GM18519 (cell line): ENCODE data around the gene SNX20.

Experiments
- ATAC-seq: cut with Tn5 transposase; IDR thresholded peaks from one replicate; pipeline ENCODE4 v1.9.1; 2021; ENCODE audit warnings: mild to moderate bottlenecking, moderate library complexity; ENCODE audit not compliant: unreplicated experiment, low FRiP score

The SNX20 gene

GRCh38 chr16:50665128-50665878, 15.8 kb downstream of the SNX20 start:
- ATAC-seq, result no peak

GRCh38 chr16:50664270-50664669, 16.8 kb downstream of the SNX20 start:
- no peak for ATAC-seq

- ATAC-seq, result no peak
These were observed 18.7 kb downstream of the SNX20 start for GRCh38 chr16:50662306-50662940.

- no peak for ATAC-seq
These were observed 21.3 kb downstream of the SNX20 start for GRCh38 chr16:50659806-50660205.

- ATAC-seq, result no peak
These were observed 23.9 kb downstream of the SNX20 start for GRCh38 chr16:50657241-50657640.

- no peak for ATAC-seq
These were observed 25.5 kb downstream of the SNX20 start for GRCh38 chr16:50655558-50656055.

- no peak for ATAC-seq
These were observed 27.2 kb downstream of the SNX20 start for GRCh38 chr16:50653633-50654519.

- no peak for ATAC-seq
These were observed 28.2 kb downstream of the SNX20 start for GRCh38 chr16:50652836-50653425.

GRCh38 chr16:50651835-50652438, 29.2 kb downstream of the SNX20 start:
- no peak for ATAC-seq

GRCh38 chr16:50646345-50646744, 34.8 kb downstream of the SNX20 start:
- no peak for ATAC-seq

GRCh38 chr16:50645563-50646220, 35.4 kb downstream of the SNX20 start:
- ATAC-seq, result no peak

- ATAC-seq, result no peak
These were observed 36.4 kb downstream of the SNX20 start for GRCh38 chr16:50644729-50645128.

GRCh38 chr16:50644245-50644644, 36.9 kb downstream of the SNX20 start:
- ATAC-seq, result no peak

GRCh38 chr16:50643192-50643591, 37.9 kb downstream of the SNX20 start:
- ATAC-seq, result no peak

GRCh38 chr16:50642349-50642748, 38.8 kb downstream of the SNX20 start:
- ATAC-seq, result no peak

GRCh38 chr16:50641818-50642187, 39.3 kb downstream of the SNX20 start:
- ATAC-seq, result no peak

- ATAC-seq, result no peak
These were observed 39.9 kb downstream of the SNX20 start for GRCh38 chr16:50640919-50641817.

GRCh38 chr16:50640391-50640790, 40.7 kb downstream of the SNX20 start:
- no peak for ATAC-seq
